ENCODE measurements around the gene ATG2A. TPM values are rescaled to one million over a fixed set of nuclear protein-coding genes. Genes with fewer than 3 reads are reported as not detected.

The ATG2A gene
- total and polyA plus RNA-seq, 2 of the 8 experiments (the other 6 are each of a cell fraction or from before 2014, with no cell fraction given) = 12.1 to 22.1 TPM

GRCh38 chr11:64874308-64875240, 42.4 kb downstream of the ATG2A start (continued):
- TF ChIP-seq CTCF (IDR thresholded peaks at IDR 0.05; ENCODE audit: control extremely low read depth in 1 of 3, insufficient read depth in 1 of 3, low read depth in 1 of 3, low read length in 3 of 3) (no peak), EGR1 (IDR thresholded peaks at IDR 0.05; ENCODE audit: borderline replicate concordance, low read depth, low read length) (no peak)
